ENCODE measurements around the gene BGN. TPM values are rescaled to one million over a fixed set of nuclear protein-coding genes. Genes with fewer than 3 reads are reported as not detected.

BGN gene
- total RNA-seq, 1 donor from 2014 or later: 6.0 TPM

DNA sequence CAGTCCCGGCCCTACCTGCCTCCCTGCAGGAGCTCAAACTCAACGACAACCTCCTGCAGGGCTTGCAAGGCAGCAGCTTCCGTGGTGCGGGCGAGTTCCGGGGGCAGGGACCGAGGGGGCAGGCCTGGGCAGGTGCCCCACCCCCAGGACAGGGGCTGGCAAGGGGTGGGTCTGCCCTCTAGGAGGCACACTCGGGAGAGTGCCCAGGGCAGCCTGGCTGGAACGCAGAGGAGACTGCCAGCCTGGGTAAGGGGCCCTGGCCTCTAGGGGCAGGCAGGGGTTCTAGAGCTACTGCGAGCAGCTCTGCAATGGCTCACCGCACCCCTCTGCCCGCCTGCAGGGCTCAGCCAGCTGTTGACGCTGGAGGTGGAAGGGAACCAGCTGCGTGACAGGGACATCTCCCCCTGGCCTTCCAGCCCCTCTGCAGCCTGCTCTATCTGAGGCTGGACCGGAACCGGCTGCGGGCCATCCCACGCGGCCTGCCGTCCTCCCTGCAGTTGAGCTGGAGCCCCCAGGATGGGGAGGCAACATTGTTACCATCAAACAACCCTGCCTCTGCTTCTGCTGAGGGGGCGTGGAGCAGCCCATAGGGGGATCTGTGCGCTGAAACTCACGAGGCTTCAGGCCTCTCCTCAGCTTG is 12.3 kb upstream of the BGN start:
- DNase-seq (ENCODE audit: low read depth): no peak

DNA sequence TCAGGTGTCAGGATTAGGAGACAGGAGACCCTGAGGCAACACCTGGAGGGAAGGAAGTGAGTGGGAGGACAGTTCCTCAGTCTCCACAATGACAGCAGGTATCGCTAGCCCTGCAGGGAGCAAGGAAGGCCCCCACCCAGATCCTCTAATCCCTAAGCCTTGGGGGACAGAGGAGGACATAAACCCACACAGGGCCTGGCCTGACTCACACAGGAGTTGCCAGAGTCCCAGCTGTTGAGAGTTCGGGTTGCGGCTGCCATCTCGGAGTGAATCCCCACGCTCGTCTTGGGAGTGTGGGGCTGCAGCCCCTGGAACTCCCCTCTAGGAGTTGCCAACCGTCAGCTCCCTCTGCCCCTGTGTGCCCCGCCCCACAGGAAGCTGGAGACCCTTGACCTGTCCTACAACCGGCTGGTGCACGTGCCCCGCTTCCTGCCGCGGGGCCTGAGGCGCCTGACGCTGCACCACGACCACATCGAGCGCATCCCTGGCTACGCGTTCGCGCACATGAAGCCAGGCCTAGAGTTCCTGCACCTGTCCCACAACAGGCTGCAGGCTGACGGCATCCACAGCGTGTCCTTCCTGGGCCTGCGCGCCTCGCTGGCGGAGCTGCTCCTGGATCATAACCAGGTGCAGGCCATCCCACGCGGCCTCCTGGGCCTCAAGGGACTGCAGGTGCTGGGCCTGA is 9.2 kb upstream of the BGN start:
- DNase-seq (ENCODE audit: low read depth): no peak

DNA sequence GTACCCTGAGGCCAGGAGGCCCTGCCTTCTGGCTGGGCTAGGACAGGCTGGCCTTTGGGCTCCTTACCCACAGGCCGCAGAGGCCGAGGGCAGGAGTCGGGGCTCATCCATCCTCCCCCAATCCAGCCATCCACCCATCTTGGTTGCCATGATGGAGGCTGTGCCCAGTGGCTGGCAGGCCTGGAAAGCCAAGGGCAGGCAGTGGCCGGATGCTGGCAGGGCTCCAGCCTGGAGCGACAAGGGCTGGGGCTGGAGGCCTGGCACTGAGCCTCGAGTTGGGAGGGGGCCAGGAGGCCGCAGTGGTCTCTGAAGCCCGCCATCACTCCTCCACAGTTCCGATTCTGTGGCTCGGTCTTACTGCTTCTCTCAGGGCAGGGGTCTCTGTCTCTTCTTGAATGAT is 8.6 kb upstream of the BGN start:
- DNase-seq (ENCODE audit: low read depth): no peak

DNA sequence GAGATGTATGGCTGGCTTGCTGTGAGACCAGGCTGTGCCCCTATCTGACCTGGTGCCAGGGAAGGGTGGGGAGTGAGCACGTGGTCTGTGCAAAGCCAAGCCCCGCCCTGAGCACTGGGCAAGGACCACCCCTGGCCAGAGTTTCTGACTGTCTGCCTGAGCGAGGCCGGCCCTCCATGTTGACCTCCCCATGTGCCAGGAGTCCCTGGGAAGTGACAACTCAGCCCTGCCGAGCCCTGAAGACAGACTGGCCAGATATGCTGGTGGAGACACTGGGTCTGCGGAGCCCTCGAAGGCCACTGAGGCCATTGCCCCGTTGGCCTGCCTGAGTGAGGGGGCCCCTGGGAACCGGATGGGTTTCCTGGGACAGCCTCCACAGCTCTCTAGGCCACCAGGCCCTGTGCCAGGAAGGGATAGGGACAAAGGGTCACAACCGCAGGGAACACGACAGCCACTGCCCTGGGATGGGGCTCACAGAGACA is 7.1 kb upstream of the BGN start:
- DNase-seq (ENCODE audit: low read depth): no peak

DNA sequence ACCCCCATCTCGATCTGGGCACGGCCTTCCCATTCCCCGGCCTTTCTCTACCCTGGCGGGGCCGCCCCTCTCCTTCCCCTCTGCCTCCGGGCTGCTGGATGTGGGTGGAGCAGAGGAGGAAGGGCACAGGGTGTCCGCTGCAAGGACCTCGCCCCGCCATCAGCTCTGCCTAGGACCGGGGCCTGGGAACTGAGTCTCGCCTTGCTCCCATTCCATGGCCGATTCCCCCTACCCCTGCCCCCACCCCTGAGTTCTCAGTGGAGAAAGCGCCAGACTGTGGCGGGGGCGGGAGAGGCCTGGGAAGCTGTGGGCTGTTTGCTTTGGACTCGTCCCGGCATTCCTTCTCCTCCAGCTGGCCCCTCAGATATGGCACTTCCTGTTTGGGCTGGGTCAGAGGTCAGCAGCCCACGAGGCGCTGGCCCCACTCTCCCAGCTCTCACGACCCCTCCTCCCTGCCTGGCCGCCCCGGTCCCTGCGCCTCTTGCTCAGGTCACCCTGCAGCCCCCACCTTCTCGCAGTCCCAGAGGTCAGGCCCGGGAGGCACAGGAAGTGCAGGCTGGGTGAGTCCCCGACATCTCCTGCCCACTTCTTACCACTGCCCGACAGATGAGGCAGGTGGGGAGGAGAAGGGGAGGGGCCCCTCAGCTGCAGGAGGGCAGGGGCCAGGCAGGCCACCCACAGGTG is 6.4 kb upstream of the BGN start:
- DNase-seq (ENCODE audit: low read depth): peak; percentile 15

DNA sequence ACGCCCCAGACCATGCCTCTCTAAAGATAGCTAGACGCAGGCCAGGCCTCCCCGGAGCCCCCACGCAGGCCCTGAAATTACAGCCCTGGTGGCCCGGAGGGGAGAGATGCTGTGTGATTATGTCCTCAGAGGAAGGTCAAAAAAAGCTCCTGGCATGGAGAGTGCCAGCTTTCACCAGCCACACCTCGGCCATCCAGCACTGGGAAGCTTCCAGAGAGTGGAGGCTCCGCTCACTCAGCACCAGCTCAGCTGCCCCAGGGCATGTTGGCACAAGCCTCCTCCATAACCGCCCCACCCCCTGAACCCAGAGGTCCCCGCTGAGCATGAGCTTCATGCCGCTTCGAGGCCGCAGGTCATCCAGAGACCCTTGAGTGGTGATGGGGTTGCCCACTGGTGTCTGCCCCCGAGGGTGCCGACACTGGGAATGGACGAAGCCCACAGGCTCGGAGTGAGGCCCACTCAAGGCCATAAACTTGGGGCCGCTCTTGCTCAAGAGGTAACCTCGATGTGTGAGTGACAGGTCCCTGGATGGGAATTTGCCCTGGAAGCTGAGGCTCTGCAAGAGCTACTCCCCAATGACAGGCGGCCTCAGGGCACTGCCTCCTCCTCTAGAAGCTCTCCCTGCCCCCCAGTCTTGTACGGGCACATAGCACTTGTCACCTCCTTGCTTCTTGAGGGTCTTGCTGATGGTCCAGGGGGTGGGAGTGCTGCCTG is 4.4 kb upstream of the BGN start:
- no peak for DNase-seq (ENCODE audit: low read depth)

DNA sequence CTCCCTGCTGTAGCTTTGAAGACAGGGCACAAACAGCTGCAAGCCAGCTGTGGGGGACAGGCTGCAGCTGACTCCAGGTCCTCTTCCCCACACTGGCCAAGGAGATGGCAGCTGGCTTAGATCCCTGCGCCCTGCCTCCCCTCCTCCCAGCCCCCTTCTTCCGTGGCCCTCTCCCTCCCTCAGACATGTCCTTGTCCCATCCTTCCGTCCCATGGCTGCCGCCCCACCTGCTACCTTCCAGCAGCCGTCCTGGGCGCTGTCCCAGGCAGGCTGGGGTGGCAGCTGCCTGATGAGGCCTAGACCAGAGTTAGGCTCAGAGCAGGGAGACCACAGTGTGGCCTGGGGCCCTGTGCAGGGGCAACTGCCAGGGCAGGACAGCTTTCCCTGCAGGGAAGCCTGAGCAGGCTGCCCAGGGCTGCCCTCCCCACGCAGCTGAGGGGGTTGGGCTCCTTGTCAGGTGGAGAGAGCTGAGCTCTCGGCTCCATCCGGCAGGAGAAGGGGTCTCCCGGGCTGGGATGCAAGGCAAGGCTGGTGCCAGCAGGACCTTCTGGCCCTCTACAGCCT is 3.3 kb upstream of the BGN start:
- no peak for DNase-seq (ENCODE audit: low read depth)

DNA sequence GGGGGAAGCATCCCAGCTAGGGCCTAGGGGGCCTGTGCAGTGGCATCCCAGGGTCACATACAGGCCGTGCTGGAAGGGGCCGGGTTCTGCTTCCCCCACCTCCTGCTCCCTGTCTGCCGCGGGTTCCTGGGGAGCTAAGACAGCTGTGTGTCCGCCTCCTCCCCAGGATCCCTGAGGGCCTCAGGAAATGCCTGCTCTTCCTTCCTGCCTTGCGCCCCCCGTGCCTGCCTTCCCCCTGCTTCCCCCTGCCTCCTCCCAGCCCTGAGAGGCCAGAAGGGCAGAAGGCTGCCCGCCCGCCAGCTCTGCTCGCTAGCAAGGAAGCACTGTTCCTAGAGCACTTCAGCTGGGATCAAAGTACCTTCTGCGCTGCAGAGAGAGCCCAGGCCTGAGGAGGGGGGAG is 2.9 kb upstream of the BGN start:
- DNase-seq (ENCODE audit: low read depth): no peak

DNA sequence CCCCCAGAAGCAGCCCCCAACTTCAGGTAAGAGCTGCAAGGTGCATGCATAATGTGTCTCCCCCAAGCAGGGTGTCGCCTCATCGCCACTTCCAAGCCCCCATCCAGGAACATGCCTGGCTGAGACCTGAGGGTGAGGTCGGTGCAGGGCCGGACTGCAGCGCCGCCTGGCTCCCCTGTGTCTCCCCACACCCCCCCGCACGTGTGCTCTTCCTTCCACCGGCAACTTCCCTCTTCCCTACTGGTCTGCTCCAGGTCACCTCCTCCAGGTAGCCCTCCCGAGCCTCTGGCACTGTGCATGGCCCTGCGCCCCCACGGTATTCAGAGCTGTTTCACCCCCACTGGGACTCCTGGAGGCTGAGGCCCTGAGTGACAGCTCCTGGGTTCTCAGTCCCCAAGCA is 2.2 kb upstream of the BGN start:
- no peak for DNase-seq (ENCODE audit: low read depth)

DNA sequence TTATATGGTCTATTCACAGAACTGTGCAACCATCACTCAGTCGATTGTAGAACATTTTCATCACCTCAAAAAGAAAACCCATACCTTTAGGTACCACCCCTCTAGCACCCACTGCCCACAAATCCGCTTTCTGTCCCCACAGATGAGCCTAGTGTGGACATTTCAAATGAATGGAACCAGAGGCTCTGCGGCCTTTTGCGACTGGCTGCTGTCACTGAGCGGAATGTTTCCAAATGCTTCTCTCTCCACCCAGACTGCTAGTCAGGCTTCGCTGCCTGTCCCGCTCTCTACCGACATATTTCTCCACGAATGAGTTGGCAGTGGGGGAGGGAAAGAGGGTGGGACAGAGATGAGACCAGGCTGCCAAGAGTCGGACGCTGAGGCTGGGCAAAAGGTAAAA is 1.7 kb upstream of the BGN start:
- DNase-seq (ENCODE audit: low read depth): no peak

DNA sequence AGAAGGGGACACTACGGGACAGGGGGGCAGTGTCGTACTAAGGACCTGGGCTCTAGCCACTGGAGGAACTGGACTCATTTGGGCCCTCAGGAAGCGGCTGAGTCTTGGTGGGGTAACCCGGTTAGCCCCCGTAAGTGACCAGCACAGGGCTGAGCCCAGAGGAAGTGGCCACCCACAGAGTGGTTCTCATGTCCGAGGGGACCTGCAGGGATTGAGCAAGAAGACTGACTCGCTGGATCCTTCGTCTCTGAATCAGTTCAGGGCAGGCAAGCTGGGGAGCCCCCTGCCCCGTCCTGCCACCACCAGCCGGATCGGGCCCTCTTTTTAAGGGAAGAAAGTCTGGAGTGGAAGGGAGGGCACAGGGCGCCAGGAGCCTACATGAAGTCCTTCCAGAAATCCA is 719 bp upstream of the BGN start:
- no peak for DNase-seq (ENCODE audit: low read depth)

DNA sequence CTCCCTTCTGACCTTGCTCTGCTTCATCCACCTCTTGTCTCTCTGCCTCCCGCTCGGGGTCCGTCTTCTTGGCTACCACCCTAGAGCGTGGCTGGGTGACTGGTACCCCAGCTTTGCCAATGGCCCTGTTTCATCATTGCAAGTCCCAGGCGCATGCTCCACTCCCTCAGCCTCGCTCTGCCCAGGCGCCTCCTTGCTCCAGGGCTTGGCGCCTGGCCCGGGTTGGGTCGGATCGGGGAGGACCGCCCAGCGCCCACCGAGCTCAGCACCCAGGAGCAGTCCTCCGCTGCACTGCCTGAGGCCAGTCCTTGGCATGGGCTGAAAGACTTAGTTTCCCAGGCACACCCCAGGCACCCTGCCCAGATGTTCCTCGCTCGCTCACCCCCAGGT is 577 bp downstream of the BGN start:
- DNase-seq (ENCODE audit: low read depth): no peak

DNA sequence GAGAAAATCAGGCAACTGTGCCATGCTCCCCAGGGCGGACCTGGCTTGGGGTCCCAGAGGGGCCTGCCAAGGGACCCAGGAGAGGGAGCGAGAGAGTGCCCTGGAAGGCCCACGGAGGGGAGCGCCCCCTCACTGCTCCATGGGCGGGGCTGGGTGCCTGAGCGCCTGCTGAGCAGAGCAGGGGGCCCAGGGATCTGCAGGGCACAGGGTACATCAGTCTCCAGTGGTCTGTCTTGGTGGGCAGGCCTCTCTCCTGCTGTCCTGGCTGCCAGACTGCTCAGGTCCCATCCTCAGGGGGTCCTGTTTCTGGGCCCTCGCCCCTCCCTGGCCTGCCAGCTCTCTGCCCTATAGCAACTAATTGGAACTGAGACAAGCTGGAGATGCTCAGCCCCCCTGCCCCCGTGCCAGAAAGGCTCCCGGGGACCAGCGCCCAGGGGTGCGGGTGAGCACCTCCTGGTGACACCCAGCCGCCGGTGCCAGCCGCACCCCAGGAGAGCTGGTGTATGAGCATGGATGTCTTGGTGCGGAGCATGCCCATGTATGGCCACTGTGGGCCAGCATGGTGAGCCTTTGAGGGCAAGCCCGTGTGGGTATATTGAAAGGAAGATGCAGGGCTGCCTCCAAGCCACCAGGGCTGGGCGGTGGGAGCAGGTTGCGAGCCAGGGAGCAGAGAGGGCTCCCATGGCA is 1.3 kb downstream of the BGN start:
- no peak for DNase-seq (ENCODE audit: low read depth)

DNA sequence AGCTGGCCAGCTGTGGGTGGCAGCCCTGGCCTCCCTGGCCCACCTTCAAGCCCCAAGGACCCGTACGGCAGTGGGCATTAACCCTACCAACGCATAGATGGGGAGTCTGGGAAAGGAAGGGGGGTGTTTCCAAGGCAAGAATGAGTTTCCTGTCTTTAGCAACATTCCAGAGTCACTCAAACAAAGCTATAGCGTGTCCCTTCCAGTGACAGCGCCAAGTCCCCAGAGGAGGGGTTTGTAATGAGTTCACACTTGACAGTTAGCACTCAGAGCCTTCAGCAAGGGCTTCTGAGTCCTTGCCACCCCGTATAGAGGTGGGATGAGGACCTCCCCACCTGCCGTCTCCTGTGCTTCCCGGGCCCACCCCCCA is 1.8 kb downstream of the BGN start:
- DNase-seq (ENCODE audit: low read depth): no peak

DNA sequence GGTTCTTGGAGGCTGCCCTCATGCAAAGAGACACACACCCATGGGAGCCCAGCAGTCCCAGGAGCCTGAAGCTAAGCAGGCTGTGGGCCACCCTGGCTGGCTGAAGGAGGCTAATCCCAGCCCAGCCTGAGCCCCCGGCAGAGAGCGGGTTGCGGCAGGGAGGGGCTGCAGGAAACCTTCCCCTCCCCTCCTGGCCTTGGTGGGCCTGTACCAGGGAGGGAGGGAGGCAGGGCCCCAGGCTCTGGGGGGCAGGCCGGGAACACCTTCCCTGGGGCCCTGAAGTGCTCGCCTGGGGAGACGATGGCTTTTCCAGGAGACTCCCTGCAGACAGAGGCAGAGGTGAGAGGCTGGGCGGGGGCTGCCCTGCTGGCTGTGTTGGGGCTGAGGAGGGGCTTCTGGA is 3.7 kb downstream of the BGN start:
- no peak for DNase-seq (ENCODE audit: low read depth)

DNA sequence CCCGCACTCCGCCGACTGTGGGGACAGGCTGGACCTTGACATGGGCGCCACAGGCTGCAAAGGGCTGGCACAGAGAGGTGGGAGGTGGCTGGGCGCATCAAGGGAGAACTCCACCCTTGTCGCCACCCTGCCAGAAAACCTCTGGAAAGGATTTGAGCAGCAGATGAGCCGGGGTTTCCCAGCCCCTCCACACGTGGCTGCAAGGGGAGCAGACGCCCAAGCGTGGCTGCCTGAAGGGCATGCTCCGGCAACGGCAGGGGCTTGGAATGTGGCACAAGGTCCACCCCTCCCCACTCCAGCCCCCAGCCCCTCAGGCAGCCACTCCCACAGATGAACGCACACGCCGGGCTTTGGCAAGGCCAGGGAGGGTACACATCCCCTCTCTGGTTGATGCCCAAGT is 4.6 kb downstream of the BGN start:
- no peak for DNase-seq (ENCODE audit: low read depth)

DNA sequence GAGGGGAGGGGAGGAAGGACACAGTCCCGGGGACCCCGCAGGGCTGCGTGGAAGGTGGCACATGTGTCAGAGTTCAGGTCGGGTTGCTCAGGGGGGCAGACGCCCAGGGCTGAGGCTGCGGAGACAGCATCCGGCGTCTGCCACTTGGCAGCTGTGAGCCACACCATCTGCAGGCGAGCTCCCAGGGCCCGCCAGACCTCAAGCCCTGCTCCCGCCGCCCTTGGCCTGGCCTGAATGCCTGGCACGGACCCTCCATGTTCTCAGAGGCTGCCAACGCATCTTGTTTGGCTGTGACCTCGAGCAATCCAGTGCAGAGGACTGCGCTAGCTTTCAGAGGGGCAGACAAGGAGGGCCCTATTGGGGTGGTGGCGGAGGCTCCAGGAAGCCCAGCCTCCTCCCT is 5.1 kb downstream of the BGN start:
- no peak for DNase-seq (ENCODE audit: low read depth)

DNA sequence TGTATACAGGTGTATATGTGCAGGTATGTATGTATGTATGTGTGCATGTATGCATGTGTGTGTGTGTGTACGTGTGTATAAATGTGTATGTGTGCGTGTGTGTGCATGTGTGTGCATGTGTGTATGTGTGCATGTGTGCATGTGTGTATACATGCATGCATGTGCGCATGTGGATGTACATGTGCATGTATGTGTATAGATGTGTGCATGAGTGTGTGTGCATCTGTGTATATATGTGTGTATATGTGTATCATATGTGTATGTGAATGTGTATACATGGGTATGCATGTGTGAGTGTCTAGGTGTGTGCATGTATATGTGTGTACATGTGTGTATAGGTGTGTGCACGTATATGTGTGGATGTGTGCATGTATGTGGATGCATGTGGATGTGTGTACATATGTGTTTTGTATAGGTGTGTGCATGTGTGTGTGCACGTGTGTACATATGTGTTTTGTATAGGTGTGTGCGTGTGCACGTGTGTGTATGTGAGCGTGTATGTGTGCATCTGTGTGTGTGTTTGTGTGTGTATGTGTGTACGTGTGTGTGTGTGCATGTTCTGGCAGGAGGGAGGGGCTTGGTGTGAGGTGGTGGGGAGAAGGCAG is 6.0 kb downstream of the BGN start:
- DNase-seq (ENCODE audit: low read depth): no peak

DNA sequence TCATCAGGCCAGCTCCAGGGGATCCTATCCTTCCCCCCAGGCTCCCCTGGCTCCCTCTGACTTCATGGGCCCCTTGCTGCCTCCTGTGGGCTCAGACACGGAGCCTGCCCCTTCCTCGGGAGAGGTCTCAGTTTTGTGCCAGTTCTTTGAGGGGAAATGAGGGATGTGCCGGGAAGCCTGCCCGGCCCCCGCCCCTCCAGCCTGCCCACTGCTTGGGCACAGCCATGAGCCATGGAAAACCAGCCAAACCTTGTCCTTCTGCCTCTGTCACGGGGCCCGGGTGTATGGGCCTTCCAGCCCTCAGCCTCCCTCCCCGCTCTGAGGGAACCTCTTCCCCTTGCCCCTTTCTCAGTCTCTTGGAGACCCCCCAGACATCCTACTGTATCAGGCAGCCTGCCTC is 6.8 kb downstream of the BGN start:
- DNase-seq (ENCODE audit: low read depth): no peak

DNA sequence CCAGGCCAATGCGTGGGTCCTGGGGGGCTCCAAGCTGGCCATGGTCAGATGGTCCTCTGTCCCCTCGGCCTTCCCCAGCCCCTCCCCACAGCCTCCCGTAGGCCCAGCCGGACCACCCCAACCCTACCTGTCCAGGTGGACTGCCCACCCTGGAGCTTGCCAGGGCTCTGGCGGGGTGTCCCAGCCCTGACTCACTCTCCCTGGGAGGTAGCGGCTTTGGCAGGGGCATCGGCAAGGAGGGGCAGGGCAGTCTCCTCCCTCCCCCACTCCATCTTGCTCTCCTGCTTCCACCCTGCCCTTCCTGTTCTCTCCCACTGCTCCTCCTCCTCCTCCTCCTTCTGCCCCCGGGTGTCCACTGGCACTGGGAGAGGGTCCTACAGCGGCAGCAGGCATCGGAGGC is 7.4 kb downstream of the BGN start:
- no peak for DNase-seq (ENCODE audit: low read depth)

DNA sequence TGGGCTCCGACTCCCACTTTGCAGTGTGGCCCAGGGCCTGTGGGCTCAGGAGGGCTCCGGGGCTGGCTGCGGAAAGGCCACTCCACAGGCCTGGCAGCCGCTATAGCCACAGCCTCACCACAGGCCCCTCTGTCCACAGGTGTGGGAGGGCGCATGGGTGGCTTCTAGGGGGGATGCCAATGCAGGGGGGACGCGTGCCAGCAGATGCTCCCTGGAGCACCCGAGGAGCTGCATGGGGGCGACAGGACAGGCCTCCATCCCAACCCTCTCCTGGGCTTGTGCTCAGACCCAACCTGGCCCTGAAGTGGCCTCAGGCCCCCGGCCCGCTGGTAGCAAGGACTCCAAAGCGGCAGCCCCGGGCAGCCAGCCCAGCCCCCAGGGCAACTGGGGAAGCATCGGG is 8.0 kb downstream of the BGN start:
- no peak for DNase-seq (ENCODE audit: low read depth)

All from renal cortical epithelial cell (primary cell).